ENCODE data around the gene TP53I13.

The TP53I13 gene

GRCh38 chr17:29593591-29594518, 25.4 kb downstream of the TP53I13 start:
- DNase-seq (ENCODE audit: low spot score): peak; percentile 82

GRCh38 chr17:29594519-29595090, 26.1 kb downstream of the TP53I13 start:
- no peak for DNase-seq (ENCODE audit: low spot score)

GRCh38 chr17:29595107-29595942, 26.8 kb downstream of the TP53I13 start:
- DNase-seq (ENCODE audit: low spot score): peak; percentile 52

- peak; percentile 50 for DNase-seq (ENCODE audit: low spot score)
Observed at GRCh38 chr17:29595943-29596774, 27.7 kb downstream of the TP53I13 start.

- DNase-seq (ENCODE audit: low spot score): peak; percentile 55
Observed at GRCh38 chr17:29596811-29597210, 28.3 kb downstream of the TP53I13 start.

- DNase-seq (ENCODE audit: low spot score): peak; percentile 71
Observed at GRCh38 chr17:29597361-29598172, 29.1 kb downstream of the TP53I13 start.

GRCh38 chr17:29603109-29603674, 34.7 kb downstream of the TP53I13 start:
- no peak for DNase-seq (ENCODE audit: low spot score)

- no peak for DNase-seq (ENCODE audit: low spot score)
Observed at GRCh38 chr17:29607557-29608195, 39.2 kb downstream of the TP53I13 start.

GRCh38 chr17:29608986-29609385, 40.5 kb downstream of the TP53I13 start:
- no peak for DNase-seq (ENCODE audit: low spot score)

GRCh38 chr17:29610395-29610794, 41.9 kb downstream of the TP53I13 start:
- DNase-seq (ENCODE audit: low spot score): no peak

GRCh38 chr17:29611351-29612093, 43.0 kb downstream of the TP53I13 start:
- no peak for DNase-seq (ENCODE audit: low spot score)

- DNase-seq (ENCODE audit: low spot score): no peak
Observed at GRCh38 chr17:29612094-29612403, 43.5 kb downstream of the TP53I13 start.

GRCh38 chr17:29612404-29613280, 44.1 kb downstream of the TP53I13 start:
- peak; percentile 52 for DNase-seq (ENCODE audit: low spot score)

GRCh38 chr17:29613352-29613837, 44.9 kb downstream of the TP53I13 start:
- DNase-seq (ENCODE audit: low spot score): peak; percentile 100

- DNase-seq (ENCODE audit: low spot score): no peak
Observed at GRCh38 chr17:29613856-29614255, 45.4 kb downstream of the TP53I13 start.

GRCh38 chr17:29614349-29615047, 46.0 kb downstream of the TP53I13 start:
- DNase-seq (ENCODE audit: low spot score): peak; percentile 75

GRCh38 chr17:29615048-29615385, 46.5 kb downstream of the TP53I13 start:
- no peak for DNase-seq (ENCODE audit: low spot score)
